Panc1 (cell line): ENCODE results near the gene HIKESHI.

Experiments
- CTCF ChIP-seq: fragments of 450-650 bp; IDR thresholded peaks from 2 replicates; pipeline ENCODE4 v1.5.1; 2017; ENCODE audit warnings: mild to moderate bottlenecking
- REST ChIP-seq, 2 experiments: IDR thresholded peaks; 2 replicates each; pipeline ENCODE4 v1.6.1; 2011 to 2012; ENCODE audit warnings: low read depth in 2 of 2, control low read depth in 1 of 2, low read length in 1 of 2, mild to moderate bottlenecking in 1 of 2, moderate library complexity in 1 of 2; ENCODE audit not compliant: insufficient read depth in 1 of 2

GRCh38 chr11:86279747-86280146, 22.3 kb upstream of the HIKESHI start:
- no peak for TF ChIP-seq CTCF
- TF ChIP-seq REST (IDR thresholded peaks at IDR 0.05; ENCODE audit: insufficient read depth in 1 of 2, low read depth in 2 of 2, low read length in 1 of 2), result no peak
